Measurements from ENCODE around the gene VSNL1. TPM values are rescaled to one million over a fixed set of nuclear protein-coding genes. Genes with fewer than 3 reads are reported as not detected.

Gene VSNL1
- total and polyA plus RNA-seq, 4 experiments from 2014 or later: not detected

GRCh38 chr2:17658251-17658843 lies 117.9 kb downstream of the VSNL1 start:
- intact Hi-C loops (cut with micrococcal nuclease): no loop called here
- Mint-ChIP-seq H3K27ac (peak overlapping the region in 1 of 7 donors; percentile 14), H3K4me3 (no peak overlapping the region), H3K27me3 (no peaks in the 10 kb centered on the region), H3K36me3 (peaks cover 12 to 15% of the 10 kb centered on the region in 2 donors), H3K4me1 (peaks cover 0 to 3% (median 0%) of the 10 kb centered on the region in 4 donors), H3K9me3 (no peaks in the 10 kb centered on the region)
- no peak for DNase-seq
- Histone ChIP-seq H3K27ac (ENCODE audit: low read depth, low read length) (no peak overlapping the region), H3K9me3 (ENCODE audit: control insufficient read depth in 1 of 2, low read length in 2 of 2) (no peaks in the 10 kb centered on the region), H3K4me3 (ENCODE audit: low read length in 2 of 2) (no peak overlapping the region), H3K36me3 (ENCODE audit: insufficient read depth, low read length) (no peaks in the 10 kb centered on the region), H3K4me1 (ENCODE audit: insufficient read depth, low read length) (no peaks in the 10 kb centered on the region), H3K27me3 (ENCODE audit: insufficient read depth, low read length) (no peaks in the 10 kb centered on the region)
- ChIA-PET CTCF (ENCODE audit: partially characterized antibody) (interaction anchor here (6.1 to 7.3 kb wide), 2 partner anchors 12 to 13 kb away, joined by 33 to 59 read pairs; no protein-coding TSS in a partner anchor), POLR2A (ENCODE audit: partially characterized antibody) (no interaction called here)

- Histone ChIP-seq H3K9me3 (ENCODE audit: control insufficient read depth in 1 of 2, low read length in 2 of 2) (no peaks in the 10 kb centered on the region), H3K4me3 (ENCODE audit: low read length in 2 of 2) (no peak overlapping the region), H3K27ac (ENCODE audit: low read depth, low read length) (no peak overlapping the region), H3K4me1 (ENCODE audit: insufficient read depth, low read length) (no peaks in the 10 kb centered on the region), H3K27me3 (ENCODE audit: insufficient read depth, low read length) (no peaks in the 10 kb centered on the region), H3K36me3 (ENCODE audit: insufficient read depth, low read length) (peaks cover 5% of the 10 kb centered on the region)
- ChIA-PET POLR2A (ENCODE audit: partially characterized antibody) (no interaction called here), CTCF (ENCODE audit: partially characterized antibody) (interaction anchor here (6.1 to 7.3 kb wide), 2 partner anchors 11 to 14 kb away, joined by 33 to 59 read pairs; no protein-coding TSS in a partner anchor)
- H3K9me3 Mint-ChIP-seq: no peaks in the 10 kb centered on the region
- intact Hi-C loops (cut with micrococcal nuclease): no loop called here
- DNase-seq: no peak
- H3K4me1 Mint-ChIP-seq: peaks cover 0 to 3% (median 0%) of the 10 kb centered on the region in 4 donors
- H3K27me3 Mint-ChIP-seq: no peaks in the 10 kb centered on the region
- H3K36me3 Mint-ChIP-seq: peaks cover 19 to 23% of the 10 kb centered on the region in 2 donors
- no peak overlapping the region for H3K4me3 Mint-ChIP-seq
- H3K27ac Mint-ChIP-seq: no peak overlapping the region
These were observed 119.7 kb downstream of the VSNL1 start for GRCh38 chr2:17660219-17660618.

- POLR2A ChIA-PET (ENCODE audit: partially characterized antibody): no interaction called here
- Mint-ChIP-seq H3K27me3 (no peaks in the 10 kb centered on the region), H3K27ac (no peak overlapping the region), H3K4me3 (no peak overlapping the region), H3K4me1 (peaks cover 0 to 3% (median 0%) of the 10 kb centered on the region in 4 donors), H3K9me3 (no peaks in the 10 kb centered on the region), H3K36me3 (peaks cover 27 to 33% of the 10 kb centered on the region in 2 donors)
- no peak for DNase-seq
- intact Hi-C loops (cut with micrococcal nuclease): no loop called here
- no peaks in the 10 kb centered on the region for H3K9me3 ChIP-seq (ENCODE audit: control insufficient read depth in 1 of 2, low read length in 2 of 2)
- H3K4me3 ChIP-seq (ENCODE audit: low read length in 2 of 2): no peak overlapping the region
- no peaks in the 10 kb centered on the region for H3K27me3 ChIP-seq (ENCODE audit: insufficient read depth, low read length)
- H3K36me3 ChIP-seq (ENCODE audit: insufficient read depth, low read length): peaks cover 7% of the 10 kb centered on the region
- no peaks in the 10 kb centered on the region for H3K4me1 ChIP-seq (ENCODE audit: insufficient read depth, low read length)
- H3K27ac ChIP-seq (ENCODE audit: low read depth, low read length): no peak overlapping the region
- CTCF ChIA-PET (ENCODE audit: partially characterized antibody): interaction anchor here (1.4 to 7.3 kb wide), 3 partner anchors 10 to 58 kb away, joined by 3 to 59 read pairs (median 33); no protein-coding TSS in a partner anchor
These were observed 121.0 kb downstream of the VSNL1 start for GRCh38 chr2:17661460-17661859.

DNA sequence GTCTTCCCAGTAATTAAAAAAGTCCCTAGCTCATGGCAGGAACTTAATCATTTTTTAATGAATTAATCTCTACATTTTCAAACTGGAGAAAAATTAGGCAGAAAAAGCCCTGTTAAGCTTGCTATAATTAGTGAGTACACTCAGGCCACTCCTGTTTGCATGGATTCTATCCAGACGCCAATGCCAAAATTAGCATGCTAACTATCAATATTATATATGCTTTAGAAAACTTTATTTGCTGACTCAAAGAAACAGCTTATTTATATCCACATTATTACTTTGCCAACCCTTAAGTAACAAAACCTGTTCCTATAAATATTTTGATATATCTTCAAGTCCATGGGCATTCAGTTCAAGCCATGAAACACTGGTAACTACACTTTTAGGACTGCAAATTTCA lies 122.2 kb downstream of the VSNL1 start:
- Histone ChIP-seq H3K27me3 (ENCODE audit: insufficient read depth, low read length) (no peaks in the 10 kb centered on the region), H3K27ac (ENCODE audit: low read depth, low read length) (no peak overlapping the region), H3K4me3 (ENCODE audit: low read length in 2 of 2) (no peak overlapping the region), H3K9me3 (ENCODE audit: control insufficient read depth in 1 of 2, low read length in 2 of 2) (no peaks in the 10 kb centered on the region), H3K4me1 (ENCODE audit: insufficient read depth, low read length) (no peaks in the 10 kb centered on the region), H3K36me3 (ENCODE audit: insufficient read depth, low read length) (peaks cover 10% of the 10 kb centered on the region)
- no peak for DNase-seq
- intact Hi-C loops (cut with micrococcal nuclease): no loop called here
- H3K27me3 Mint-ChIP-seq: no peaks in the 10 kb centered on the region
- H3K9me3 Mint-ChIP-seq: no peaks in the 10 kb centered on the region
- H3K36me3 Mint-ChIP-seq: peaks cover 28 to 33% of the 10 kb centered on the region in 2 donors
- ChIA-PET POLR2A (ENCODE audit: partially characterized antibody) (no interaction called here), CTCF (ENCODE audit: partially characterized antibody) (interaction anchor here (1.3 to 6.1 kb wide), 2 partner anchors 9 to 17 kb away, joined by 7 to 33 read pairs; no protein-coding TSS in a partner anchor)
- peaks cover 0 to 3% (median 0%) of the 10 kb centered on the region in 4 donors for H3K4me1 Mint-ChIP-seq
- H3K27ac Mint-ChIP-seq: no peak overlapping the region
- no peak overlapping the region for H3K4me3 Mint-ChIP-seq

DNA sequence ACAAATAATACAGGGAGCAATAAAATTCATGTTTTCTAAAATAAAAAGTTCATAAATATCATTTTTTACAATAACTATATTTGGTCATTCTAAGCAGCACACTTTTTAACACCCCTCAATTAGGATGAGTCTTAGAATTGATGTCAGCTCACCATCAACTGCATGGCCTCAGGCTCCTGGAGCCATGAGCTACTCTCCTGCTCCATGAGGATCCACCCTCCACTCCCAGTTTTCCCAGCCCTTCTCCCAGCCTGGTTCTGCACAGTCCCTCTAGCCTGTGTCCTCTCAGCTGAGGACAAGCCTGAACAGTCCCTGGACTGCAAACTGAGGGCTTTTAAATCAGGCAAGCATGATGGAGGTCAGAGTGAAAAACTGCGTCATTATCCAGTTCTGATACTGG lies 124.0 kb downstream of the VSNL1 start:
- Mint-ChIP-seq H3K9me3 (no peaks in the 10 kb centered on the region), H3K4me1 (peaks cover 0 to 2% (median 0%) of the 10 kb centered on the region in 4 donors), H3K27ac (no peak overlapping the region), H3K36me3 (peaks cover 40 to 49% of the 10 kb centered on the region in 2 donors), H3K4me3 (no peak overlapping the region), H3K27me3 (no peaks in the 10 kb centered on the region)
- Histone ChIP-seq H3K36me3 (ENCODE audit: insufficient read depth, low read length) (peaks cover 10% of the 10 kb centered on the region), H3K27ac (ENCODE audit: low read depth, low read length) (no peak overlapping the region), H3K9me3 (ENCODE audit: control insufficient read depth in 1 of 2, low read length in 2 of 2) (no peaks in the 10 kb centered on the region), H3K27me3 (ENCODE audit: insufficient read depth, low read length) (no peaks in the 10 kb centered on the region), H3K4me1 (ENCODE audit: insufficient read depth, low read length) (no peaks in the 10 kb centered on the region), H3K4me3 (ENCODE audit: low read length in 2 of 2) (no peak overlapping the region)
- POLR2A ChIA-PET (ENCODE audit: partially characterized antibody): no interaction called here
- intact Hi-C loops (cut with micrococcal nuclease): no loop called here
- CTCF ChIA-PET (ENCODE audit: partially characterized antibody): interaction anchor here (1.9 kb wide), 1 partner anchor 19 kb away, joined by 10 read pairs; no protein-coding TSS in a partner anchor
- no peak for DNase-seq

GRCh38 chr2:17667898-17668297 lies 127.4 kb downstream of the VSNL1 start:
- ChIA-PET POLR2A (ENCODE audit: partially characterized antibody) (no interaction called here), CTCF (ENCODE audit: partially characterized antibody) (interaction anchor here (1.4 to 11.2 kb wide), 2 partner anchors 22 to 32 kb away, joined by 3 to 142 read pairs; no protein-coding TSS in a partner anchor)
- no peak overlapping the region for H3K4me3 Mint-ChIP-seq
- H3K4me1 Mint-ChIP-seq: peaks cover 0 to 4% (median 1%) of the 10 kb centered on the region in 4 donors
- H3K27me3 Mint-ChIP-seq: no peaks in the 10 kb centered on the region
- DNase-seq: no peak
- Histone ChIP-seq H3K27me3 (ENCODE audit: insufficient read depth, low read length) (no peaks in the 10 kb centered on the region), H3K27ac (ENCODE audit: low read depth, low read length) (no peak overlapping the region), H3K9me3 (ENCODE audit: control insufficient read depth in 1 of 2, low read length in 2 of 2) (no peaks in the 10 kb centered on the region), H3K36me3 (ENCODE audit: insufficient read depth, low read length) (peaks cover 10% of the 10 kb centered on the region), H3K4me1 (ENCODE audit: insufficient read depth, low read length) (no peaks in the 10 kb centered on the region), H3K4me3 (ENCODE audit: low read length in 2 of 2) (no peak overlapping the region)
- peaks cover 38 to 49% of the 10 kb centered on the region in 2 donors for H3K36me3 Mint-ChIP-seq
- intact Hi-C loops (cut with micrococcal nuclease): no loop called here
- H3K27ac Mint-ChIP-seq: no peak overlapping the region
- H3K9me3 Mint-ChIP-seq: no peaks in the 10 kb centered on the region

DNA sequence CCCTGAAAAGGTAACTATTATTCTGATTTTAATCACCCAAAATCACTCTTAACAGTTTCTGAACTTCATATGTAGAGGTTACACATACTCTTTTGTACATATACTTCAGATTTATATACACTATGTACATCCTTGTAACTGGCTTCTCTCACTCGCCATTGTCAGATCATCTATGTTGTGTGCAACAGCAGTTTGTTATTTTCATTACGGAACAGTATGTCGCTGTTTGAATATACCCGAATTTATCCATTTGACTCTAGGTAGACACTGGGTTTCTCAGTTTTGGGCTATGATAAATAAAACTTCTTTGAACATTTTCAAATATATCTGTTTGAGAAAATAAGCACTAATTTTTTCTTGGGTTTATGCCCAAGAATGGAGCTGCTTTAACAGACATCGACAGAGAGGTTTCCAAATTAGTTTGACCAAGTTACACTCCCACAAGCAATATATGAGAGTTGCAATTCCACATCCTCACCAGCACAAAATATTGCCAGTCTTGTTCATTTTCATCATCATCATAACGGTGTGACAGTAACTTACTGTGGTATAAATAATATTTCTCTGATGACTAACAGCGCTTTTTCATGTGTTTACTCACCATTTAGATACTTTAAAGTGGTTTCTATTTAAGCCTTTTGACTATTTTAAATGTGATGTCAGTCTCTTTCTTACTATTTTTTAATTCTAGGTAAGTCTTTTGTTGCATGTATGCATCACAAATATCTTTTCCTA lies 132.3 kb downstream of the VSNL1 start:
- no peaks in the 10 kb centered on the region for H3K4me1 ChIP-seq (ENCODE audit: insufficient read depth, low read length)
- Mint-ChIP-seq H3K27ac (peak overlapping the region in 2 of 7 donors; percentile 29 to 45), H3K4me3 (no peak overlapping the region), H3K27me3 (no peaks in the 10 kb centered on the region), H3K4me1 (peaks cover 0 to 4% (median 1%) of the 10 kb centered on the region in 4 donors), H3K36me3 (peaks cover 24% of the 10 kb centered on the region in 2 donors), H3K9me3 (no peaks in the 10 kb centered on the region)
- ChIA-PET CTCF (ENCODE audit: partially characterized antibody) (interaction anchor here (1.9 to 11.2 kb wide), 3 partner anchors 10 to 27 kb away, joined by 7 to 142 read pairs (median 59); no protein-coding TSS in a partner anchor), POLR2A (ENCODE audit: partially characterized antibody) (no interaction called here)
- no peak overlapping the region for H3K27ac ChIP-seq (ENCODE audit: low read depth, low read length)
- no peak for DNase-seq
- no peaks in the 10 kb centered on the region for H3K9me3 ChIP-seq (ENCODE audit: control insufficient read depth in 1 of 2, low read length in 2 of 2)
- no peaks in the 10 kb centered on the region for H3K36me3 ChIP-seq (ENCODE audit: insufficient read depth, low read length)
- H3K4me3 ChIP-seq (ENCODE audit: low read length in 2 of 2): no peak overlapping the region
- H3K27me3 ChIP-seq (ENCODE audit: insufficient read depth, low read length): no peaks in the 10 kb centered on the region
- intact Hi-C loops (cut with micrococcal nuclease): no loop called here
